M059J (cell line): ENCODE measurements around the gene DPYSL4. TPM values are rescaled to one million over a fixed set of nuclear protein-coding genes. Genes with fewer than 3 reads are reported as not detected.
"Not testable (repeated sequence)": the region's sequence is repeated elsewhere in the genome, so short reads cannot be mapped to it uniquely, and the experiment has no call there.

ENCODE experiments used
- DNase-seq: peaks from one replicate; pipeline ENCODE4 v3.0.0-alpha.2; 2012; ENCODE audit warnings: low read depth
- total RNA-seq: library from RNA; depleted of rRNA; stranded (reverse); fragments of >200 nt; shearing (Covaris generic); gene quantifications from 2 replicates; pipeline ENCODE4 v1.2.3, GENCODE V29; 2014

DPYSL4 gene
- total RNA-seq, 1 experiment from 2014 or later, result 6.0 TPM

DNA sequence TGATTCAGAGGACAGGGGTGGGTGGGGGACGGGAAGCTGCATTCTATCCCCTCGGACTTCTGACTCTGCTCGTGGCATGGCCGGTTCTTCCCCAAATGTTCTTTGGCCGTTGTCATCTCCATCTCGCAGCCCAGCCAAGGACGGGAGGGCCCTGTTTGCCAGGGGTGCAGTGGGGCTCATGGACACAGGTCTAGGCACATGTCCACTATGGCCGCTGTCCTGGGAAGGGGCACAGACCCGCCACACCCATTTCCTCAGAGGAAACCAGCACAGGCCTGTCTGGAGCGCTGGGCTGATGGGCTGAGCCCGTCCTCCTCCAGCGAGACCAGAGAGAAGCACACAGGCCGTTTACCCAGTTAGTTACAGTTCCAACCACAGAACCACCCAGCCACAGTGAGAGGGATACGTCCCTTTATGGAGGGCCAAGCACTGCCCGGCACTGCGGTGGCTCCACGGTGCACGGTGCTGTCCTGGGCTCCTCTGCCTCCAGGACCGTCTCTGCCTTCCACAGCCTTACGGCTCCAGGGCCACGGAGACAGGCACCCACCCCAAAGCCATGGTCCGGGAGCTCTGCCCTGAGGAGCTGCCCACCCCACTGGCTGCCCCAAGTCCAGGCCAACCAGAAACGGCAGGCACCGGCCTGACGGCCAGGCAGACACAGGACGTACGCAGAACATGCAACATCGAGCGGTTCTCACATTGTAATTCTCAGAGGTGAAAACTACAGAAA is 20.2 kb downstream of the DPYSL4 start:
- no peak for DNase-seq

DNA sequence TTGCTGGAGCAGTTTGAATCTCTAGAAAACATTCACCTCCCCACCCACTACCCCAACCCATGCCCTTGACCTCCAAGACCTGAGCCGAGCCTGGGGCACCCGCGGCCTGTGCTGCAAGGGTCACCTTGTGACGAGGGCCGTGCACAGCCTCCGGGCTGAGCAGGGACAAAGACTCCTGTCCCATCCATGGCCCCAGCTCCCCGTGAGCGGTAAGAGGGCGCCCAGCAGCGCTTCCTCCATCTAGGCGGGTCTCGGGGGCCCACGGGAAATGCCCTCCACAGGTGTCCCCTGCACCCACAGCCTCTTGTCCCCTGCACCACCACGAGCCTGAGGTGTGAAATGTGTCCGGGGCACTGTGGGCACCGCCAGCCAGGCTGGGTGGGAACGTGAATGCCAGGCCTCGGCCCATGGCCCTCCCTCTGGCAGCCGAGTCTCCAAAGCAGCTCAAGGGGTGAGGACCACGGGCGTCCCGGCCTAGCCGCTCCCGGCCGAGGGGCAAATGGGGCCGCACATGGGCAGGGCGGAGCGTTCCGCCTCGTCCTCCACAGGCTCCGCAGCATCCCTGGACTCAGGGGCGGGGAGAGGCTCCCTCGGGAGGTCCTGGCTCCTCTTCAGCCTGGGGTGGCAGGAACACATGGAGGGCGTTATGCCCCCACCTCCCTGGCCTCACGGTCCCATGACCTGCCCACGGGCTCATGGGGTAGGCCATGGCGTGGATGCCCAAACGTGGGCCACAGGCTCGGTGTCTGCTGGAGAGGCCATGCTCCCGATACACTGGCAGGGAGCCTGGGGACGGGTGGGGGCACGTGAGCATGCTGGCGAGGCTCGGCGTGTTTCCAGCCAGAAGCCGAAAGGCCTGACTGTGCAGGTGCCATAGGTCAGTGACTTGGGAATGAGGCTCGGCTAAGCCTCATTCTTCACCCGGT is 21.1 kb downstream of the DPYSL4 start:
- no peak for DNase-seq

- DNase-seq, result no peak
Observed at GRCh38 chr10:132208462-132209050, 21.8 kb downstream of the DPYSL4 start.

DNA sequence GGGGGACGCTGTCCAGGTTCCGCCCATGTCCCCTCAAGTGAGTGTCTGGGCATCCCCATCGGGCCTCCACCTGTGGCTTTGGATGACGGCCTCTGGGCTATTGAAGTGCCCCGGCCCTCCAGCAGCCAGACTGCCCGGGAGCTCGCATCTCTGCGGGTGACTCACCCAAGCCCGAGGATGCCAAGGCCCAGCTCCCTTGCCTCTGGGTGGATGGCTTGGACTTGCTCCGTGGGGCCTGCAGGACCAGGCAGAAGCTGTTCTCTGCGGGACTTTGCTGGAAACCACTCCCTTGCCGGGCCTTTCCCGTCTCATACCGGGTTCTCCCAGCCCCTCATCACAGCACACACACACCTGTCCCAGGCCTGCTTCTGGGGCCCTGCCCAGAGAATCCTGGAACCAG is 22.4 kb downstream of the DPYSL4 start:
- DNase-seq, result peak; percentile 59

DNA sequence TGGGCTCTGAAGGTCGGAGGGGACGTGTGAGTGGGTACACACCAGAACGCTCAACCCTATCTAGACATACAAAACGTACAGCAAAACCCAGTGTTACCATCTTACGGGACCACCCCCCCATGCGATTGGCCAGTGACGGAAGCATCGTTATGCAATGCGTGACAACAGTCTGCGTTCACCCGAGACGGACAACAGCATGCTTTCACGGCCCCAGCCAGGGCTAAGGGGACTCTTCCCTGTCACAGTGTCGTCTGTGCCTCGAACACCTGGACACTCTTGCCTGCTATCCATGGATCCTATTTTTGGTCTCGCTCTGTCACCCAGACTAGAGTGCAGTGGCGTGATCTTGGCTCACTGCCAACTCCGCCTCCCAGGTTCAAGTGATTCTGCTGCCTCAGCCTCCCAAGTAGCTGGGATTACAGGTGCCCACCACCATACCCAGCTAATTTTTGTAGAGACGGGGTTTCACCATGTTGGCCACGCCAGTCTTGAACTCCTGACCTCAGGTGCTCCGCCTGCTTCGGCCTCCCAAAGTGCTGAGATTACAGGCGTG is 23.3 kb downstream of the DPYSL4 start:
- DNase-seq, result no peak

GRCh38 chr10:132210766-132211165 is 24.0 kb downstream of the DPYSL4 start:
- DNase-seq, result no peak

GRCh38 chr10:132211246-132211645 is 24.5 kb downstream of the DPYSL4 start:
- no peak for DNase-seq

- DNase-seq, result no peak
Observed at GRCh38 chr10:132212816-132213215, 26.1 kb downstream of the DPYSL4 start.

DNA sequence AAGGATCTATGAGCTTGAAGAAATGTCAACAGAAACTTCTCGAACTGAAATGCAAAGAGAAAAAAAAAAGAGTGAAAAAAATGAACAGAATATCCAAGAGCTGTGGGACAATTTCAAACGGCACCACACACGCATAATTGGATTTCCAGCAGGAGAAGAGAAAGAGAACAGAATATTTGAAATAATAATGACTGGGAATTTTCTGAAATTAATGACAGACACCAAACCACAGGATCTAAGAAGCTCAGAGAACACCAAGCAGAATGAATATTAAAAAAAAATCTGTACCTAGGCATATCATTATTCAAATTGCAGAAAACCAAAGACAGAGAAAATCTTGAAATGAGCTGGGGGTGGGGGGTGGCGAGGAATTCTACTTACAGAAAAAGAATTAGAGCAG is 27.2 kb downstream of the DPYSL4 start:
- DNase-seq, result no peak

DNA sequence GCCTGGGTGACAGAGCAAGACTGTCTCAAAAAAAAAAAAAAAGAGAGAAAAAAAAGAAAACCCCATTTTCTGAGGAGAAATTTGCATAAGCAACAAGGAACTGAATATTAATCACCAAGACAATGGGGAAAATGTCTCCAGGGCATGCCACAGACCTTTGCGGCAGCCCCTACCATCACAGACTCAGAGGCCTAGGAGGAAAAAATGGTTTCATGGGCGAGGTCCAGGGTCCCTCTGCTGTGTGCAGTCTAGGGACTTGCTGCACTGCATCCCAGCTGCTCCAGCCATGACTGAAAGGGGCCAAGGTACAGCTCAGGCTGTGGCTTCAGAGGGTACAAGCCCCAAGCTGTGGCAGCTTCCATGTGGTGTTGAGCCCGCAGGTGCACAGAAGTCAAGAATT is 29.7 kb downstream of the DPYSL4 start:
- not testable (repeated sequence) for DNase-seq

DNA sequence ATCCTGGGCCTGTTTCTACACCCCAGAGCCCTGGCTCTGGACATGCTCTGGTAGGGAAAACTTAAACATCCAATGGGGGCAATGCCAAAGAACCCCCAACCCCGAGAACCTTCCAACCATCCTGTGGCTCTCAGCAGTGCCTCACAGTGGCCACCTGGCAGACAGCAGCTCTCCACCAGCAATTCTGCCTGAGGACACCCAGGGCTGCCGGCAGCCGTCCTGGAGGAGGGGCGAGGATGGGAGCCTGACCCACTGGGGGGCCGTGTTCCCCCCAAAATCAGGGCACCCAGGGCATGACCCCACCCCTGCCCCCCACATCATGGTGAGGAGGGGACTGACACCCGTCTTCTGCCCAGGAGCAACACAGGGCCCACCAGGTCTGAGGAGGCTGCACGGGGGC is 32.7 kb downstream of the DPYSL4 start:
- DNase-seq, result no peak

GRCh38 chr10:132220061-132220460 is 33.3 kb downstream of the DPYSL4 start:
- DNase-seq, result no peak

DNA sequence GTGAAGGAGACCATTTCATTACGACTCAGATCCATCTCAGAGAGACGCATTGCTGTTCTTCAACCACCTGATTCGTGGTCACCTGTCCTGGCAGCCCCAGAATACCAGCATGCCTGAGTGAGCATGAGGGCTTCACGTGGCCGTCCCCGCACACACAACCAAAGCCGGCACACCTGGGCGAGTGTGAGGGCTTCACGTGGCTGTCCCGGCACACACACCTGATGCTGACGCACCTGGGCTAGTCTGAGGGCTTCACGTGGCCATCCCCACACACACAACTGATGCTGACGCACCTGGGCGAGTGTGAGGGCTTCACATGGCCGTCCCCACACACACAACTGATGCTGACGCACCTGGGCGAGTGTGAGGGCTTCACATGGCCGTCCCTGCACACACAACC is 34.2 kb downstream of the DPYSL4 start:
- DNase-seq, result not testable (repeated sequence)

DNA sequence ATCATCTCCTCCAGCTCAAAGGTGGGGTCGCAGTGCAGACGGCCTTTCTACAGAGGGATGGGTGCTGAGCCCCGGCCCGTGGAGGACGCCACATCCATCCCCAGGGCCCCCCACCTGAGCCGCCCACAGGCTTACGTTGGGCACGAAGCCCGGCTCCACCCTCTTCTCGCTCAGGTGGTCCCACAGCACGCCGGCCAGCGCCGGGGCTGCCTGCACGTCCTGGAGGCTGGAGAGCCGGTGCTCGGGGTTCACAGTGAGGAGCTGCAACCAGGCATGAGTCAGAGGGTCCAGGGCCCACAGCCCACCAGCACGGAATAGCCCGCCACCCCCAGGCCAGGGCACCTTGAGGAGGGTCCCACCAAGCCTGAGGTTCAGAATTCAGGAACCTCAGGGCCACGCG is 36.0 kb downstream of the DPYSL4 start:
- DNase-seq, result no peak

DNA sequence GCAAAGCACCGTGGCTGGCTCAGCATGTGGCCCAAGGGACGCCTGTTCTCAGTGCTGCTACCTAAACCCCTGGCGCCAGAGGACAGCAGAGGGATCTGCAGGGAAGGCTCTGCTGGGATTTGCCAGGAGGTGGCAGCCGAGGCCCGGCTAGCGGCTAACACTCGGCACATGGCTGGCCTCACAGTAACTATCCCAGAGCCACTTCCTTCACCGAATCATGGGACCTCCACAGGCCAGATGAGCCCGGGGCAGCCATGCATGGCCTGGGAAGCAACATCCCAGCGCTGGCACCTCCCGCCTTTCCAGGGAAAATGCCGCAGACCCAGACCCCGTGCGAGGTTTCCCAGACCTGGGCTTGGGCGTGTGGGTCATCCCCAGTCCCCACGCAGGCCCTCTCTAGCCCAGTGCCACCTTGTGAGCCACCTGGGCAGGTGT is 36.4 kb downstream of the DPYSL4 start:
- peak; percentile 65 for DNase-seq

DNA sequence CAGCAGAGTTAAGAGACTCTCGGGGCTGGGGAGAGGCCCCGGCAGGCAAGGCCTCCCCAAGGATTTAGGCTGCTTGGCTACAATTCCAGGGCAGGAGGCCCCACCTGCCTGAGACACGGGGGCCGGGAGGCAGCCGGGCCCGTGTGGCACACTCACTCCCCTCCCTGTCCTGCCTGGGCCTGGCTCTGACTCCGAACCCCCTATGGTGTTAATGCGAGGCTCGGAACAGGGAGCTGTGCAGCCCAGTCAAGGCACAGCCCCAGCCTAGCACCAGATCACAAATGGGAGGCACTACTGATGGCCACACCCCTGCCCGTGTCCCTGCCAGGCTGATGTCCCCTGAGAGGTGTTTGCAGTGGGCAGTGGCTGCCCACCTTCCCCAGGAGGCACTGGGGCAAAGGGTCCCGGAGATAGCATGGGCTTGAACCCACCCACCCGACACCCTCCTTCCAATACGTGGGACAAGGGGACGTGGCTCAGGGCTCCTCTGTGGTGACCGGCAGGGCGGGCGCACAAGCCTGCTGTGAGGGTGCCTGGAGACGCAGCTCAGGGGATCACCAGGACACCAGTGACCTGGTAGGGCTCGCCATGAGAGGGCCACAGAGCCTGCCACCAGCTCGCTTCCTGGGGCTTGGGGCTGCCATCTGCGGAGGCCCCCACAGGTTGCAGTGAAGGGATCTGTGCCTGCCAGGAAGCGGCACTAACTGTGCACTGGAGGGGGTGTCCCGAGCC is 37.0 kb downstream of the DPYSL4 start:
- no peak for DNase-seq

- DNase-seq, result no peak
Observed at GRCh38 chr10:132224343-132225072, 37.8 kb downstream of the DPYSL4 start.

GRCh38 chr10:132225073-132225848 is 38.5 kb downstream of the DPYSL4 start:
- no peak for DNase-seq

DNA sequence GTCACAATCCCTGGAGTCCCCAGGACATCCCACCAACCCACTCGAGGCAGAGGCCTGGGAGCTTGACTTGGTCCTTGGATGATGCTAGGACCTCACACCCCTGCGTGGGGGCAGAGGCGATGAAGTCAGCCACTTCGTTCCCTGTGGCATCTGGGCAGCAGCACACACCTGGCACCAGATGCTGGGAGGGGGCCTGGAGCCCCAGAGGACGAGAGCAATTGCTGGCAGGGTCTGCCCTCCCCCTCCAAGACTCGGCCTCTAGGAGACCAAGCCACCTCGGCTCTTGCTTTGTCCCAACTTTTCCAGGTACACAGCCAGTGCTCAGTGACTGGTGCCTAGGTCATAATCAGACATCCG is 39.1 kb downstream of the DPYSL4 start:
- no peak for DNase-seq
